NT2/D1 (cell line): Measurements from ENCODE around the gene HSD17B12.

Source experiments
- YY1 ChIP-seq: IDR thresholded peaks from 2 replicates; pipeline ENCODE4 v1.6.1; 2011; ENCODE audit not compliant: insufficient read length, insufficient read depth
- ZNF274 ChIP-seq: IDR thresholded peaks from 2 replicates; pipeline ENCODE4 v1.6.1; 2011; ENCODE audit warnings: mild to moderate bottlenecking, low read depth, low read length

DNA sequence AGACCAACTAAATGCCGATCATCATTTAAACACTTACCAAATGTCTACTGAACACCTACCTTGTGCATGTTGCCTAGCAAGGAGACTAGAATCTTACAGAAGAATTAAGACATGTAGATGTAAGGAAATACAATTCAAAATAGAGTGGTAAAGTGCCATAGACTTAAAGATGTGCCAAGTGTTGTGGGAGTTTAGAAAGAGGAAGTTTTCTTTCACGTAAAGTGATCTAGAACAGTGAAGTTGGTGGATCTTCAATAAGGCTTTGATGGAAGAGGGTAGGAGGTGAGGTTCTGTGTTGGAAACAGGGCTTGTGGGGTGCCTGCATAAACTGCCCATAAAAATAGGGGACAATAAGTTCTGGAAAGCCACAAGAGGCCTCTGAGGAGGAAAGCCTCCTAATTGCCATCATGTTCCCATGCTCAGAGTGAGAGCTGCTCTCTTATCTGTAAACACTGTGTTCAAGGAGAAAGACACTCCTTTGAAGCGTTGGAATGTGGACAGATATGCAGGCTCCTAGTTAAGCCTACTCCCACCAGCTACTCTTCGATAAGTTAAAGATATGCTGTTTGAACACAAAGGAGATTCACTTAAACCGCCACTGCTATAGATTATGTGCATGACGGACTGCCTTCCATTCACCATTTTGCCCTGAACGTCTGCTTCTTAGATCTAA, 66.7 kb downstream of the HSD17B12 start:
- TF ChIP-seq ZNF274: no peak
- no peak for TF ChIP-seq YY1
